Fibroblast of mammary gland (primary cell): ENCODE data around the gene ANO7.
A peak's percentile ranks its signal among the peaks of the same experiment; 100 is the strongest.

Experiments used
- DNase-seq: peaks from one replicate; pipeline ENCODE4 v3.0.0-alpha.2; 2010; ENCODE audit warnings: low read depth
- H3K4me3 ChIP-seq: 2 replicates; pipeline ENCODE4 v1.5.1; 2011; ENCODE audit warnings: low read depth, mild to moderate bottlenecking, low read length, moderate library complexity; ENCODE audit not compliant: control insufficient read depth
- TF ChIP-seq, protein P1 (sequence below): conservative IDR thresholded peaks from 2 replicates; pipeline ENCODE4 v1.5.1; 2011; ENCODE audit warnings: low read depth, low read length, inconsistent platforms; ENCODE audit not compliant: control insufficient read depth, insufficient read depth

The ANO7 gene

DNA sequence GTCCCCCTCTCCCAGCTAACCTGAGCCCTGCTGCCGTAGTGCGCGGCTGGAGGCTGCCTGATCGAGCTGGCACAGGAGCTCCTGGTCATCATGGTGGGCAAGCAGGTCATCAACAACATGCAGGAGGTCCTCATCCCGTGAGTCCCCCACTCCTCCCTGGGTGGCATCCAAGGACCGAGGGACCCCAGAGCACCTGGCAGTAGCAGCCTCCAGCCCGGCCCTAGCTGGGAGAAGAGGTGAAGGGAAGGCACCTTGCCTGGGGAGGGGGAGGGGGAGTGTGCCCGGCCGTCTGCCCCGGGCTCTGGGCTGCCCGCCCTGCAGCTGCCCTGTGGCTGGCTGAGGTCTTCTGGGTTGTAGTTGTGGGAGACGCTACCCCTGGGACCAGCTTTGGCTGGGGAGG, 26.3 kb downstream of the ANO7 start:
- TF ChIP-seq, protein P1, sequence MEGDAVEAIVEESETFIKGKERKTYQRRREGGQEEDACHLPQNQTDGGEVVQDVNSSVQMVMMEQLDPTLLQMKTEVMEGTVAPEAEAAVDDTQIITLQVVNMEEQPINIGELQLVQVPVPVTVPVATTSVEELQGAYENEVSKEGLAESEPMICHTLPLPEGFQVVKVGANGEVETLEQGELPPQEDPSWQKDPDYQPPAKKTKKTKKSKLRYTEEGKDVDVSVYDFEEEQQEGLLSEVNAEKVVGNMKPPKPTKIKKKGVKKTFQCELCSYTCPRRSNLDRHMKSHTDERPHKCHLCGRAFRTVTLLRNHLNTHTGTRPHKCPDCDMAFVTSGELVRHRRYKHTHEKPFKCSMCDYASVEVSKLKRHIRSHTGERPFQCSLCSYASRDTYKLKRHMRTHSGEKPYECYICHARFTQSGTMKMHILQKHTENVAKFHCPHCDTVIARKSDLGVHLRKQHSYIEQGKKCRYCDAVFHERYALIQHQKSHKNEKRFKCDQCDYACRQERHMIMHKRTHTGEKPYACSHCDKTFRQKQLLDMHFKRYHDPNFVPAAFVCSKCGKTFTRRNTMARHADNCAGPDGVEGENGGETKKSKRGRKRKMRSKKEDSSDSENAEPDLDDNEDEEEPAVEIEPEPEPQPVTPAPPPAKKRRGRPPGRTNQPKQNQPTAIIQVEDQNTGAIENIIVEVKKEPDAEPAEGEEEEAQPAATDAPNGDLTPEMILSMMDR: no peak
- no peak for DNase-seq

DNA sequence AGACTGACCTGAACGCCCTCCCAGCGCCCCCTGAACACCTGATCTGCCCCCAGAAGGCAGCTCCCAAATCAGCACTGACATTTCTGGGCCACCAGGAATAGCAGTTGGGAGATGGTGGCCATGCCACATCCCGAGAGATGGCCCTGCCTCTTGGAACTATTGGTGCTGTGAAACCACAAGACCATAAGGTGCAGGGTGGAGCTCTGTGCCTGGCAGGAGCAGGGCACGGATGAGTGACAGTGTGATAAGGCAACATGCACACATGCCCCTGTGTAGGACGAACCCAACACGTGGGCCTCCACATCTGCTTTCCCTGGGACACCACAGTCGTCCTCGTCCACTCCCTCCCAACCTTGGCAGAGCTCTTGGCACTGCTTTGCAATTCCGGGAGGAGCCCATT, 26.9 kb downstream of the ANO7 start:
- TF ChIP-seq, protein P1: no peak
- DNase-seq: no peak
- no peak overlapping the region for H3K4me3 ChIP-seq

More for the DNA sequence above, 26.3 kb downstream of the ANO7 start:
- H3K4me3 ChIP-seq: no peak overlapping the region

DNA sequence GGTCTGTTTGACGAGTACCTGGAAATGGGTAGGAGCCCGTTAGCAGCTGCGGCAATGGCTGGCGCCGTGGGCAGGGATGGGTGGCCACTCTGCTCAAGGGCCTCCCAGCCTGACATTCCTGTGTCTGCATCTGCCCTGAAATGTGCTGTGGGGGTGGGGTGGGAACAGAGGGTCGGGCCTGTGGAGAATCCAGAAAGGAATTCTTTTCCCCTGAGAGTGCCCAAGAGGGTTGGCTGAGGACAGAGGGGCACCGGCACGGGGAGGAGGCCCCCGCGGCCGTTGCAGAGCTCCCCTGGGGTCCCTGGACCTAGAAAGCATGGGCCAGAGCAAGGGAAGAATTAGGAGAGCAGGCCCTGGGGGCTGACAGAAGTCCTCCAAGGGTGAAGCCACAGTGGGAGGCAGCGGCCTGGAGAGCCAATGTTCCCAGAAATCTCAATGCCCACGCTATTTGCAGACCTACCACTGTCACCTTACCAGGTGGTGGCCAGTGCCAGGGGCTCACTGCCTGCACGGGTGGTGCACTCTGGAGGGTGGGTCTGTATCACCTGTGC, 27.8 kb downstream of the ANO7 start:
- H3K4me3 ChIP-seq: no peak overlapping the region
- no peak for DNase-seq
- TF ChIP-seq, protein P1: no peak

DNA sequence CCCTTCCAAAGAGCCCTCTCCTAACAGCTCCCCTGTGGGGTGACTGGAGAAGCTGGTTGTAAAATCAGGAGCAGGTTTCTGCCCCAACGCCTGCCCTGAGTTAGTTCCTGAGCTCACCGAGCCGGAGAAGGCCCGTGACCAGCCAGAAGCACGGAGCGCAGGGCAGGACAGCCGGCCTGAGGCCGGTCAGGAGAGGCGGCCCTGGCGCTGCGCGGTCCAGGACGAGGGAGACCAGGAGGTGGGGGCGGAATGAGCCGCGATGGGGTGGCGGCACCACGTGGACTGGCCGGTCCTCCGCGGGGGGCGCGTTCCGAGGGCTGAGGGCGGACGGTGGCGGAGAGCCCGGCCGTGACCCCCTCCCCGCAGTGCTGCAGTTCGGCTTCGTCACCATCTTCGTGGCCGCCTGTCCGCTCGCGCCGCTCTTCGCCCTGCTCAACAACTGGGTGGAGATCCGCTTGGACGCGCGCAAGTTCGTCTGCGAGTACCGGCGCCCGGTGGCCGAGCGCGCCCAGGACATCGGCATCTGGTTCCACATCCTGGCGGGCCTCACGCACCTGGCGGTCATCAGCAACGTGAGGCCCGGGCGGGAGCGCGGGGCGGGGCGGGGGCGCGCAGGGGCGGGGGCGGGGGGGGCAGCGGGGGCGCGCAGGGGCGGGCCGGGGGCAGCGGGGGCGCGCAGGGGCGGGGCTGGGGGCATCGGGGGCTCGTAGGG, 29.0 kb downstream of the ANO7 start:
- peak; percentile 57 for DNase-seq
- TF ChIP-seq, protein P1: no peak
- H3K4me3 ChIP-seq: peak overlapping the region; percentile 42

GRCh38 chr2:241218131-241219029, 29.9 kb downstream of the ANO7 start:
- DNase-seq: peak; percentile 17
- TF ChIP-seq, protein P1: no peak
- peak overlapping the region; percentile 52 for H3K4me3 ChIP-seq

DNA sequence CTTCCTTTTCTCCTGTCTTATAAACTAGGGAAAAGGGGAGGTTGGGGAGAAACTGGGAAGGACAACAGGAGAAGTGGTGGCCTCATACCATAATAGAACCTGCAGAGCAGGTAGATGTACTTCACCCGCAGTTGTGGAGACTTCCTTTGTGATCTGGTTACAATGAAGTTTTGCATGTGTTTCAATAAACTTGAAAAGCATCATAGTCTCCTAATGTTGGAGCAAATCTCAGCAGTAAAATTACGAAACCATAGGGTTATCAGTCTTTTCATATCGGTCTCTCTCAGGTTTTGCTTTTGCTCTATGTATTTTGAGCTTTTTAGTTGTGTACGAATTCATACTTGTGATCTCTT, 30.5 kb downstream of the ANO7 start:
- H3K4me3 ChIP-seq: peak overlapping the region; percentile 52
- no peak for DNase-seq
- TF ChIP-seq, protein P1: no peak
